ENCODE results near the gene HDGFL2.

The HDGFL2 gene

GRCh38 chr19:4550018-4550417, 77.9 kb downstream of the HDGFL2 start:
- no peak for DNase-seq (ENCODE audit: extremely low read depth in 1 of 2, low read depth in 1 of 2)

GRCh38 chr19:4550479-4551050, 78.5 kb downstream of the HDGFL2 start:
- DNase-seq (ENCODE audit: extremely low read depth in 1 of 2, low read depth in 1 of 2), result no peak
